Measurements from ENCODE around the gene NSUN7. TPM values are rescaled to one million over a fixed set of nuclear protein-coding genes. Genes with fewer than 3 reads are reported as not detected.
"Not testable (repeated sequence)": the region's sequence is repeated elsewhere in the genome, so short reads cannot be mapped to it uniquely, and the experiment has no call there.

NSUN7 gene
- total RNA-seq, 2 experiments from 2014 or later, result 0.07 to 0.10 TPM

DNA sequence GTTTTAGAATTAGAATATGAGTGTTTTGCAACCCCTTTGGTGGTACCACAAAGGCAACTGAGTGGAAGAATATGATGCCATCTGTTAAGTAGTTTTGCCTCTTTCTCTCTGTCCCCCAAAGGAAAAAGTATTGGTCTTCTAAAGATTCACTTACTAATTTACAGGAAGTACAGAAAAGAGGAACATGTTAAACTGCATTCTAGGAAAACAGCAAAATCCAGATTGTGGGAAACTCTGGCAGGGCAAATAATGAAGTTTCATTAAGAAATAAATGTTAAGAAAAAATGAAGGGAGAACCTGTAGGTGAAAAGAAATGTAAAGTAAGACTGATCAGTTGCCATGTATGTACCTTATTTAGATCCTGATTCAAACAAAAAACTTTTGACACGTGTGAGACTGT lies 39.3 kb downstream of the NSUN7 start:
- Mint-ChIP-seq H3K36me3 (no peaks in the 10 kb centered on the region), H3K4me3 (no peak overlapping the region), H3K9me3 (no peaks in the 10 kb centered on the region), H3K27me3 (peaks cover 9% of the 10 kb centered on the region), H3K4me1 (ENCODE audit: low read depth) (no peaks in the 10 kb centered on the region), H3K27ac (no peak overlapping the region)
- ChIA-PET POLR2A (no interaction called here), CTCF (no interaction called here)
- intact Hi-C loops (cut with micrococcal nuclease), result no loop called here
- no peak for DNase-seq

DNA sequence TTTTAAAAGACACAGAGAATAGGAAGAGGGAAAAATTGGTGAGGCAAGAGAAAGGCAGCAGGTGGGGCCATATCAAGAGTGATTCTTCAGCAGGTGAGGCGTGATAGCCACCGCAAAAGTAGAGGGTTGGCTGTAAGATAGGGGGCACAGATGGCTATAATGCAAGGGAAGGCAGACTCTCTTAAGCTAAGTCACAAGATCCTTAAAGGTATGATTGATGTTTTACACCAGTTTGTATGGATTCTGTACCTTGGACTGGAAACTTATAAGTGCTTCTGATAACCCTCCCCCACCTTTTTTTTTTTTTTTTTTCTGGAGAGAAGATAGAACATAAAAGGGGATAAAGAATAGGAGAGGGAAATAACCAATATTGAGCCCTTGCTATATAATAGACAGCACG lies 40.0 kb downstream of the NSUN7 start:
- no peak for DNase-seq
- no peaks in the 10 kb centered on the region for H3K36me3 Mint-ChIP-seq
- intact Hi-C loops (cut with micrococcal nuclease), result no loop called here
- H3K4me1 Mint-ChIP-seq (ENCODE audit: low read depth), result no peaks in the 10 kb centered on the region
- POLR2A ChIA-PET, result no interaction called here
- H3K27ac Mint-ChIP-seq, result no peak overlapping the region
- no peaks in the 10 kb centered on the region for H3K9me3 Mint-ChIP-seq
- H3K4me3 Mint-ChIP-seq, result no peak overlapping the region
- CTCF ChIA-PET, result no interaction called here
- peaks cover 9% of the 10 kb centered on the region for H3K27me3 Mint-ChIP-seq

DNA sequence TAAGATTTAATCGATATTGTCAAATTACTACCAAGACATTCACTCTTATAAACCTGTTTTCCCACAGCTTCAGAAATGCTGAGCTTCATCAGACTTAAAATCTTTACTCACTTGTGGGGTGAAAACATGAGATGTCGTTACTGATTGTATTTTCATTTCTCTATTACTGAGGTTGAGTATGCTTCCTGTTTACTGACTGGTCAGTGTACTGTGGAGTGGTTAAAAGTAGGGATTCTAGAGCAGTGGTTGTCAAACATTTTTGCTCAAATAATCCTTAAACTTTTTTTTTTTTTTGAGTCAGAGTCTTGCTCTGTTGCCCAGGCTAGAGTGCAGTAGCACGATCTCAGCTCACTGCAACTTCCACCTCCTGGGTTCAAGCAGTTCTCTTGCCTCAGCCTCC lies 50.3 kb downstream of the NSUN7 start:
- no peak overlapping the region for H3K27ac Mint-ChIP-seq
- no peak overlapping the region for H3K4me3 Mint-ChIP-seq
- ChIA-PET CTCF (interaction anchor here (1.8 kb wide), 1 partner anchor 41 kb away, joined by 5 read pairs; no protein-coding TSS in a partner anchor), POLR2A (interaction anchor here (0.5 kb wide), 1 partner anchor 379 kb away, joined by 3 read pairs; no protein-coding TSS in a partner anchor)
- H3K36me3 Mint-ChIP-seq, result no peaks in the 10 kb centered on the region
- no peaks in the 10 kb centered on the region for H3K4me1 Mint-ChIP-seq (ENCODE audit: low read depth)
- peaks cover 2% of the 10 kb centered on the region for H3K27me3 Mint-ChIP-seq
- H3K9me3 Mint-ChIP-seq, result no peaks in the 10 kb centered on the region
- intact Hi-C loops (cut with micrococcal nuclease), result no loop called here
- no peak for DNase-seq

DNA sequence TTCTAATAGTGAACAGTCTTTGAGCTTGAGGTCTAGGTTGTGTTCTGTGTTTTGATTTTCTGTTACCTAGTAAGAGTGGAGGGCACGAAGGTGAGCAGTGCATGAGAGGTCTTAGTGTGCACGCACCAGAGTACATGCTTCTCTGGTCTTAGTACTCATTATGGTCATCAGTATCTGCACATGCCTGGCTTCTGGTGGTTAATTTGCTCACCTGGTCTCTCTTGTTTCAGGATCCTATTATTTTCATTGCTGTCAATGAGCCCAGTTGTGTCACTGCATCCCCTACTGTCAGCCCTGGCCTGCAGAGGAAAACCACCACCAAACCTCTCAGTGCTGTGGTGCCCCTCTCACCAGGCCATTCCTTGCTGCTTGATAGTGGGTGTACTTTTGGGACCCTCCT lies 54.8 kb downstream of the NSUN7 start:
- intact Hi-C loops (cut with micrococcal nuclease), result no loop called here
- no peaks in the 10 kb centered on the region for H3K36me3 Mint-ChIP-seq
- H3K27me3 Mint-ChIP-seq, result peaks cover 15% of the 10 kb centered on the region
- POLR2A ChIA-PET, result no interaction called here
- CTCF ChIA-PET, result interaction anchor here (0.6 kb wide), 1 partner anchor 609 kb away, joined by 3 read pairs; no protein-coding TSS in a partner anchor
- H3K4me3 Mint-ChIP-seq, result no peak overlapping the region
- no peaks in the 10 kb centered on the region for H3K4me1 Mint-ChIP-seq (ENCODE audit: low read depth)
- H3K9me3 Mint-ChIP-seq, result no peaks in the 10 kb centered on the region
- H3K27ac Mint-ChIP-seq, result no peak overlapping the region
- no peak for DNase-seq

DNA sequence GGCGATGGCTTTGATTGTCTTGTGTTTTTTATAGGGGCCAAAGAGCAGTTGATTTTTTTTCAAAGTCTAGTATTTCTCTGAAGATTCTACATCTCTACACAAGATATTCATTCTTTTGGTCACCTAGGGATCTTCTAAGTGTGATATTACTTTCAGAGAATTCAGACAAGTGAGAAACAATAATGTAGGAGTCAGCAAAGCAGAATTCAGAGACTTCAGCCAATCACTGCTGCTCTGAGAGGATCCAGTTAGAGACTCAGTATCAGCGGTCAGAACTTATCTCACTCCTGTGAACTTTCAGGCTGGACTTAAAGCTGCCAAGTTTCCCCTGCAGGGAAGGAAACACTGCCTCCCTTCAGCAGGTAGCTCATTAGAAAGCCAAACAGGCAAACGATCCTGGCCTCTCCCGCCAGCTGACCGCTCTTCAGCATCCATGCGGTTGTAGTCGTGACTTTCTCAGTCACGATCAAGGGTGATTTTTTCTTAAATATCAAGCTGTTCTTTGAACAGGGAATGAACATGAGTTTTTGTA lies 59.2 kb downstream of the NSUN7 start:
- H3K27me3 Mint-ChIP-seq, result peaks cover 13% of the 10 kb centered on the region
- ChIA-PET POLR2A (no interaction called here), CTCF (no interaction called here)
- no peaks in the 10 kb centered on the region for H3K9me3 Mint-ChIP-seq
- H3K36me3 Mint-ChIP-seq, result no peaks in the 10 kb centered on the region
- no peak for DNase-seq
- no peak overlapping the region for H3K27ac Mint-ChIP-seq
- intact Hi-C loops (cut with micrococcal nuclease), result no loop called here
- H3K4me1 Mint-ChIP-seq (ENCODE audit: low read depth), result no peaks in the 10 kb centered on the region
- H3K4me3 Mint-ChIP-seq, result no peak overlapping the region

DNA sequence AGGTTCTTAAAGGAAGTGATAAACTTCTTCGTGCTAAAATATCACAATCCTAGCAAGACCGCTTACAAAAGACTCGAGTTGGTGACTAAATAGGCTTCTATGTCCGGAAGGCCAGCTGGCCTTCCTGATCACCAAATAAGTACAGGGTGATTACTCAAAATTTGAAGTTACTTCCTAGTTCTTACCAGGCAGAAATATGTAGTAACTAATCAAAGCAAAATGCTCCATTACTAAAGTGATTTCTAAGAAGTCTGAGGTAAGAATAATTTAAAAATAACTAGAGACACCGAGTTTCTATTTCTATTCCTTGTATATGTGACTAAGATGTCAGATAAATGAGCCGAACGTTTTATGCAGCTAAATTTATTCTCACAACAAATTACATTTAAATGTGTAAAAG lies 62.2 kb downstream of the NSUN7 start:
- Mint-ChIP-seq H3K27ac (no peak overlapping the region), H3K9me3 (no peaks in the 10 kb centered on the region), H3K27me3 (peaks cover 13% of the 10 kb centered on the region), H3K4me1 (ENCODE audit: low read depth) (no peaks in the 10 kb centered on the region), H3K36me3 (no peaks in the 10 kb centered on the region), H3K4me3 (no peak overlapping the region)
- DNase-seq, result no peak
- CTCF ChIA-PET, result interaction anchor here (0.8 to 1.3 kb wide), 2 partner anchors 29 kb away, joined by 3 read pairs; no protein-coding TSS in a partner anchor
- POLR2A ChIA-PET, result no interaction called here
- intact Hi-C loops (cut with micrococcal nuclease), result no loop called here

DNA sequence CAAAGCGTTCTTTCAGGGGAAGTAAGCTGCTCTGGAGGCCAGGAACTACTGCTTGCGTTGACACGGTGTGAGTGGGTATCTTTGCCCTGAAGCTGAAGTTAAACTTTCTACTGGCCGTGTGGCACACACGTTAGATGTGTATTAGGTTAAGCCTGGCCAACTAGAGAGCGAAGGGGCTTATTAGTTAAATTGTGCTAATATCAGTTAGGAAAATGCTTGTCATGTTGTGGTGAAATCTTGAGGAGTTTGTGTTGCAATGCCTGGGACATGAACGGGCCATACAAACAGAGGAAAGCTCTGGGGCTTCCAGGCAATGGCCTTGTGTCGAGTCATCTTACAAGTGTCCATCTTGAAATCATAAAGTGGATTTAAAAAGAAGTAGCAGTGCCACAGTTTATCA lies 62.6 kb downstream of the NSUN7 start:
- no peaks in the 10 kb centered on the region for H3K36me3 Mint-ChIP-seq
- intact Hi-C loops (cut with micrococcal nuclease), result no loop called here
- H3K27ac Mint-ChIP-seq, result no peak overlapping the region
- ChIA-PET POLR2A (no interaction called here), CTCF (interaction anchor here (0.8 kb wide), 1 partner anchor 29 kb away, joined by 3 read pairs; no protein-coding TSS in a partner anchor)
- peaks cover 13% of the 10 kb centered on the region for H3K27me3 Mint-ChIP-seq
- no peaks in the 10 kb centered on the region for H3K4me1 Mint-ChIP-seq (ENCODE audit: low read depth)
- no peaks in the 10 kb centered on the region for H3K9me3 Mint-ChIP-seq
- H3K4me3 Mint-ChIP-seq, result no peak overlapping the region
- no peak for DNase-seq

DNA sequence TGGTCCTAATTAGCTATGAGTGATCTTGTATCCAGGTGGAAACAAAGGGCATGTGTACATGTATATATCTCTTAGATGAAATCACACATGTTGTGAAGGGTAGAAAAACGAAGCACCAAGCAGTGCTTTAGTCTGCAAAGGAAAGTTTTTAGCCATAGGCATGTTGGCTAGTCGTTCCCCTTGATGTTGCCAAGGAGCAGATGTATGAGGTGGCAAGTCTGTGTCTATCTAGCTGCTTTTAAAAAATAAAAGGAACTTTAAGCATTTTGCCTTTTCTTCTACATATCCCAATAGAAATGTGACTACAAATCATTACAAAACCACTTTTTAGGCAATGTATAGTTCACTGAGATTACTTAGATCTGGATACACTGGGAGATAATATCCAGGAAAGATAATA lies 63.1 kb downstream of the NSUN7 start:
- Mint-ChIP-seq H3K27ac (no peak overlapping the region), H3K4me1 (ENCODE audit: low read depth) (no peaks in the 10 kb centered on the region), H3K27me3 (peaks cover 11% of the 10 kb centered on the region), H3K9me3 (no peaks in the 10 kb centered on the region), H3K4me3 (no peak overlapping the region), H3K36me3 (no peaks in the 10 kb centered on the region)
- intact Hi-C loops (cut with micrococcal nuclease), result no loop called here
- no peak for DNase-seq
- POLR2A ChIA-PET, result no interaction called here
- CTCF ChIA-PET, result interaction anchor here (0.8 kb wide), 1 partner anchor 28 kb away, joined by 3 read pairs; no protein-coding TSS in a partner anchor

DNA sequence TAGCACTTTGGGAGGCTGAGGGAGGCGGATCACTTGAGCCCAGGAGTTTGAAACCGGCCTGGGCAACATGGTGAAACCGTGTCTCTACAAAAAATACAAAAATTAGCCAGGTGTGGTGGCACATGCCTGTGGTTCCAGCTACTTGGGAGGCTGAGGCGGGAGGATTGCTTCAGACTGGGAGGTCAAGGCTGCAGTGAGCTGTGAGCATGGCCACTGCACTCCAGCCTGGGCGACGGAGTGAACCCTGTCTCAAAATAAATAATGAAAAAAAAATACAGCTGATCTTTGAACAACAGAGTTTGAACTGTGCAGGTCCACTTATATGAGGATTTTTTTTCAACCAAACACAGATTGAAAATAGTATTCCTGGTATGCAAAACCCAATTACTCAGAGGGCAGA lies 67.4 kb downstream of the NSUN7 start:
- intact Hi-C loops (cut with micrococcal nuclease); DNase-seq; H3K9me3 Mint-ChIP-seq; POLR2A ChIA-PET; H3K27me3 Mint-ChIP-seq; H3K4me1 Mint-ChIP-seq (ENCODE audit: low read depth); CTCF ChIA-PET; H3K36me3 Mint-ChIP-seq; H3K4me3 Mint-ChIP-seq; H3K27ac Mint-ChIP-seq: not testable (repeated sequence)

DNA sequence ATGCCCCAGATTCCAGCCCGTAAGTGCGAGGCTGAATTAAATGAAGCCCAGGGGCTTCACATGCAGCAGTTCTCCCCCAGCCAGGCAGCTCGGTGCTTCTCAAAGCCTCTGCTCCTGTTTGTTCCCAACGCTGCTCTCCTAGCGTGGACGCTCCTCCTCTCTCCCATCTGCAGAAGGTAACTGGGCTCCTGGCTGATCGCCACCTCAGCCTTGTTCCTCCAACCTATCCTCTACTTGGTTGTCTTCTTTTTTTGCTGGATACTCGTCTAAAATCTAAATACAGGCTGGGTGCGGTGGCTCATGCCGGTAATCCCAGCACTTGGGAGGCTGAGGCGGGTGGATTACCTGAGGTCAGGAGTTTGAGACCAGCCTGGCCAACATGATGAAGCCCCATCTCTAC lies 70.3 kb downstream of the NSUN7 start:
- ChIA-PET POLR2A (no interaction called here), CTCF (no interaction called here)
- intact Hi-C loops (cut with micrococcal nuclease), result no loop called here
- peaks cover 4% of the 10 kb centered on the region for H3K27me3 Mint-ChIP-seq
- H3K9me3 Mint-ChIP-seq, result no peaks in the 10 kb centered on the region
- no peak overlapping the region for H3K27ac Mint-ChIP-seq
- no peaks in the 10 kb centered on the region for H3K36me3 Mint-ChIP-seq
- no peak for DNase-seq
- no peak overlapping the region for H3K4me3 Mint-ChIP-seq
- H3K4me1 Mint-ChIP-seq (ENCODE audit: low read depth), result no peaks in the 10 kb centered on the region

DNA sequence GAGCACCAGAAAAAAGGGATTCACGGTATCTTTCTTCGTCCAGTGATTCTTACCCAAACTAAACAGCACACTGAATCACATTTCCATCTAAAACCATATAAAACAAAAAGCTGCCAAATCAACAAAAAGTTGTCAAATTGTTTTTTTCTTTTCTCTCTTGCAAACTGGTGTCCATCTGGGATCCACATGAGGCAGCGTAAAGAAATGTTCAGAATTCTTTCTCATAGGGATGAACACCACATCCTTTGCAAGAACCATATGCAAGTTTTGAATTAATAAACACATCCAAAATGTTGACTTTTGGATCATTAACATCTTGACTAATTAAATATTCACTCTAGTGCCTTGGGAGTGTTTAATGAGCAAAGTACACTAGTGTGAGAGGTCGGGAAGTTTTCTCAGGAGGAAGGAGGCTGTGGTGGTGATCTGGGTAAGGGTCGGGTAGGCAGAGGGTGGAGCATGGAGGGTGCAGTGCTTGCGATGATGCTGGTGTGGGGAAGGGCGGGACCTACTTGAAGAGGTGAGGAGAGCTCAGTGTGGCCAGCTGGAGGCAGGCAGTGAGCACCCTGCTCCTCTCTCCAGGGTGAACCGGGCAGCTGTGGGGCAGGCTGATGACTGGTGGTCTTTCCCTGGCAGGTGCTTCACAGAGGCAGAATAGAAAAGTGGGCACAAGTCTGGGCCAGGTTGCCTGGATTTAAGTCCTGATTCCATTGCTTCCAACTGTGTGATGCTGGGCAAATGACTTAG lies 72.8 kb downstream of the NSUN7 start:
- CTCF ChIA-PET, result no interaction called here
- peaks cover 5% of the 10 kb centered on the region for H3K9me3 Mint-ChIP-seq
- POLR2A ChIA-PET, result no interaction called here
- H3K36me3 Mint-ChIP-seq, result no peaks in the 10 kb centered on the region
- intact Hi-C loops (cut with micrococcal nuclease), result no loop called here
- no peak for DNase-seq
- no peak overlapping the region for H3K27ac Mint-ChIP-seq
- no peaks in the 10 kb centered on the region for H3K4me1 Mint-ChIP-seq (ENCODE audit: low read depth)
- H3K4me3 Mint-ChIP-seq, result no peak overlapping the region
- H3K27me3 Mint-ChIP-seq, result peaks cover 4% of the 10 kb centered on the region

DNA sequence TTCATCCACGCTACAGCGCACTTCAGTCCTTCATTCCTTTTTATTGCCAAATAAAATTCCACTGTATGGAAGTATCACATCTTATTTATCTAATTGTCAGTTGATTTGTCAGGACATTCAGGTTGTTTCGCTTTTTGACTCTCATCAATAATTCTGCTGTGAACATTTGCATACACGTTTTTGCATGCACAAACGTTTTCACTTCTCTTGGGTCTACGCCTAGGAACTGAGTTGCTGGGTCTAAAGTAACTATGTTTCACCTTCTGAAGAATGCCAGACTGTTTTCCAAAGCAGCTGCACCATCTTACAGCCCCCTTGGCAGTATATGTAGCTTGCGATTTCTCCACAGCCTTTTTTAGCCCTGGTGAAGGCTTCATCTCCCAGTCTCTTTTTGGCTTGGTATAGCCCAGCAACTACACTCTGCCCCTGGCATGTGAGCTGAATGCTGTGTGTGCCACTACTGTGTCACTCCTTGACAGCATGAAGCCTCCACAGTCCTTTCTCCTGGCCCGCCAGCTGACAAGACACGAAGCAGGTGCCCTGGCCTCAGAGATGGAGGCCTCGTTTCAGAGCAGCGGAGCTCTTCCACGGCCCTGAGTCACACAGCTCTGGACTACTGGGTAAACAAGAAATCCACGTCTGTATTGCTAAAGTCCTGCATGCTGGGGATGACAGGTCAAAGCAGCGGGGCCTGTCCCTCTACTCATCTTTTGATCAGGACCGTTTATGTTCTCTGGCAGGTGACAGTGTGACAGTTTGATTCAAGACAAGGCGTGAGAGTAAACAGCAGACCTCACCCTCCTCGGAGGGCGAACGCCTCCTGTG lies 75.5 kb downstream of the NSUN7 start:
- CTCF ChIA-PET, result no interaction called here

More for the DNA sequence above, 75.5 kb downstream of the NSUN7 start:
- no peak overlapping the region for H3K4me3 Mint-ChIP-seq
- DNase-seq, result no peak
- H3K27me3 Mint-ChIP-seq, result peaks cover 4% of the 10 kb centered on the region
- H3K27ac Mint-ChIP-seq, result no peak overlapping the region
- peaks cover 13% of the 10 kb centered on the region for H3K9me3 Mint-ChIP-seq
- POLR2A ChIA-PET, result no interaction called here
- H3K4me1 Mint-ChIP-seq (ENCODE audit: low read depth), result no peaks in the 10 kb centered on the region
- no peaks in the 10 kb centered on the region for H3K36me3 Mint-ChIP-seq
- intact Hi-C loops (cut with micrococcal nuclease), result no loop called here
